GM19023 (cell line): ENCODE data around the gene DUSP22.
A peak's percentile ranks its signal among the peaks of the same experiment; 100 is the strongest.

Experiments
- ATAC-seq: cut with Tn5 transposase; IDR thresholded peaks from one replicate; pipeline ENCODE4 v1.9.1; 2021; ENCODE audit warnings: mild to moderate bottlenecking, moderate library complexity; ENCODE audit not compliant: unreplicated experiment

Gene DUSP22

GRCh38 chr6:349491-349921, 57.2 kb downstream of the DUSP22 start:
- no peak for ATAC-seq

- ATAC-seq: no peak
These were observed 58.1 kb downstream of the DUSP22 start for GRCh38 chr6:350371-350770.

GRCh38 chr6:351011-351866, 59.0 kb downstream of the DUSP22 start:
- ATAC-seq: no peak

GRCh38 chr6:351867-352289, 59.6 kb downstream of the DUSP22 start:
- ATAC-seq: no peak

- ATAC-seq: no peak
These were observed 60.2 kb downstream of the DUSP22 start for GRCh38 chr6:352474-352873.

- ATAC-seq: no peak
These were observed 60.7 kb downstream of the DUSP22 start for GRCh38 chr6:352896-353470.

- ATAC-seq: no peak
These were observed 61.6 kb downstream of the DUSP22 start for GRCh38 chr6:353642-354614.

GRCh38 chr6:354631-355280, 62.5 kb downstream of the DUSP22 start:
- no peak for ATAC-seq

- ATAC-seq: no peak
These were observed 63.3 kb downstream of the DUSP22 start for GRCh38 chr6:355373-356208.

GRCh38 chr6:356828-357251, 64.6 kb downstream of the DUSP22 start:
- ATAC-seq: peak; percentile 42

- ATAC-seq: no peak
These were observed 65.0 kb downstream of the DUSP22 start for GRCh38 chr6:357261-357790.

- ATAC-seq: no peak
These were observed 65.6 kb downstream of the DUSP22 start for GRCh38 chr6:357791-358341.

- ATAC-seq: no peak
These were observed 66.1 kb downstream of the DUSP22 start for GRCh38 chr6:358432-358831.

- no peak for ATAC-seq
These were observed 66.6 kb downstream of the DUSP22 start for GRCh38 chr6:358847-359246.

GRCh38 chr6:359261-360035, 67.2 kb downstream of the DUSP22 start:
- ATAC-seq: no peak

- ATAC-seq: no peak
These were observed 68.1 kb downstream of the DUSP22 start for GRCh38 chr6:360349-360748.

GRCh38 chr6:360764-361373, 68.6 kb downstream of the DUSP22 start:
- no peak for ATAC-seq
